ENCODE measurements around the gene INPP5A.

The INPP5A gene

GRCh38 chr10:132690401-132690800 is 152.8 kb downstream of the INPP5A start:
- Histone ChIP-seq H2AFZ (ENCODE audit: insufficient read depth, low read length, poor library complexity) (no peak overlapping the region), H3K4me2 (ENCODE audit: low read length) (no peak overlapping the region), H3K4me1 (ENCODE audit: control insufficient read depth in 1 of 2, insufficient read depth in 2 of 2, low read length in 2 of 2) (no peaks in the 10 kb centered on the region), H3K36me3 (ENCODE audit: control insufficient read depth in 1 of 2, insufficient read depth in 2 of 2, low read length in 2 of 2) (no peaks in the 10 kb centered on the region), H3K18ac (ENCODE audit: low read length) (no peak overlapping the region), H3K79me2 (ENCODE audit: control insufficient read depth, insufficient read depth, low read length, poor library complexity) (no peaks in the 10 kb centered on the region), H3K23ac (ENCODE audit: low read length) (no peak overlapping the region), H2BK120ac (ENCODE audit: insufficient read depth, low read length, poor library complexity) (no peak overlapping the region), H3K4ac (ENCODE audit: low read depth, low read length) (no peak overlapping the region), H2AK5ac (ENCODE audit: low read length) (no peak overlapping the region), H2BK5ac (ENCODE audit: low read depth, low read length, poor library complexity) (no peak overlapping the region), H4K8ac (ENCODE audit: low read depth, low read length) (no peak overlapping the region), H3K27ac (ENCODE audit: low read depth, low read length) (no peak overlapping the region), H3K27me3 (ENCODE audit: insufficient read depth, low read length) (no peaks in the 10 kb centered on the region), H3K4me3 (ENCODE audit: low read depth, low read length) (no peak overlapping the region), H3K9ac (ENCODE audit: low read length) (no peak overlapping the region), H4K12ac (ENCODE audit: low read depth, low read length) (no peak overlapping the region), H3K14ac (ENCODE audit: low read length) (no peak overlapping the region), H4K91ac (ENCODE audit: low read depth, low read length) (no peak overlapping the region), H2BK12ac (ENCODE audit: low read length) (no peak overlapping the region), H3K9me3 (ENCODE audit: insufficient read depth, low read depth, low read length) (peaks cover 8% of the 10 kb centered on the region), H3K79me1 (ENCODE audit: low read length) (no peaks in the 10 kb centered on the region)
- no CpG with 5 or more reads among the region's 7 CpGs for WGBS (ENCODE audit: extremely low coverage, insufficient coverage, insufficient read length)
- DNase-seq = no peak

- H3K4ac ChIP-seq (ENCODE audit: low read depth, low read length) = no peak overlapping the region
- H3K23ac ChIP-seq (ENCODE audit: low read length) = no peak overlapping the region
- peaks cover 8% of the 10 kb centered on the region for H3K9me3 ChIP-seq (ENCODE audit: insufficient read depth, low read depth, low read length)
- no peak overlapping the region for H3K4me3 ChIP-seq (ENCODE audit: low read depth, low read length)
- no peaks in the 10 kb centered on the region for H3K4me1 ChIP-seq (ENCODE audit: control insufficient read depth in 1 of 2, insufficient read depth in 2 of 2, low read length in 2 of 2)
- H3K9ac ChIP-seq (ENCODE audit: low read length) = no peak overlapping the region
- no peak overlapping the region for H2AFZ ChIP-seq (ENCODE audit: insufficient read depth, low read length, poor library complexity)
- no peak for DNase-seq
- no peak overlapping the region for H3K27ac ChIP-seq (ENCODE audit: low read depth, low read length)
- H3K4me2 ChIP-seq (ENCODE audit: low read length) = no peak overlapping the region
- H4K12ac ChIP-seq (ENCODE audit: low read depth, low read length) = no peak overlapping the region
- H3K79me1 ChIP-seq (ENCODE audit: low read length) = no peaks in the 10 kb centered on the region
- H3K79me2 ChIP-seq (ENCODE audit: control insufficient read depth, insufficient read depth, low read length, poor library complexity) = no peaks in the 10 kb centered on the region
- H2BK5ac ChIP-seq (ENCODE audit: low read depth, low read length, poor library complexity) = no peak overlapping the region
- H2AK5ac ChIP-seq (ENCODE audit: low read length) = no peak overlapping the region
- H2BK120ac ChIP-seq (ENCODE audit: insufficient read depth, low read length, poor library complexity) = no peak overlapping the region
- H3K14ac ChIP-seq (ENCODE audit: low read length) = no peak overlapping the region
- H3K18ac ChIP-seq (ENCODE audit: low read length) = no peak overlapping the region
- no peak overlapping the region for H4K8ac ChIP-seq (ENCODE audit: low read depth, low read length)
- no peak overlapping the region for H2BK12ac ChIP-seq (ENCODE audit: low read length)
- H3K27me3 ChIP-seq (ENCODE audit: insufficient read depth, low read length) = no peaks in the 10 kb centered on the region
- no peaks in the 10 kb centered on the region for H3K36me3 ChIP-seq (ENCODE audit: control insufficient read depth in 1 of 2, insufficient read depth in 2 of 2, low read length in 2 of 2)
- H4K91ac ChIP-seq (ENCODE audit: low read depth, low read length) = no peak overlapping the region
- WGBS (ENCODE audit: extremely low coverage, insufficient coverage, insufficient read length) = no CpG with 5 or more reads among the region's 56 CpGs
Measured at GRCh38 chr10:132690821-132691610, 153.4 kb downstream of the INPP5A start.

GRCh38 chr10:132691711-132692153 is 154.1 kb downstream of the INPP5A start:
- no peak for DNase-seq
- Histone ChIP-seq H3K9ac (ENCODE audit: low read length) (no peak overlapping the region), H4K12ac (ENCODE audit: low read depth, low read length) (no peak overlapping the region), H2BK12ac (ENCODE audit: low read length) (no peak overlapping the region), H3K27ac (ENCODE audit: low read depth, low read length) (no peak overlapping the region), H3K9me3 (ENCODE audit: insufficient read depth, low read depth, low read length) (peaks cover 8% of the 10 kb centered on the region), H2BK120ac (ENCODE audit: insufficient read depth, low read length, poor library complexity) (no peak overlapping the region), H3K18ac (ENCODE audit: low read length) (no peak overlapping the region), H3K4ac (ENCODE audit: low read depth, low read length) (no peak overlapping the region), H2AK5ac (ENCODE audit: low read length) (no peak overlapping the region), H4K91ac (ENCODE audit: low read depth, low read length) (no peak overlapping the region), H3K4me2 (ENCODE audit: low read length) (no peak overlapping the region), H4K8ac (ENCODE audit: low read depth, low read length) (no peak overlapping the region), H3K4me3 (ENCODE audit: low read depth, low read length) (no peak overlapping the region), H3K36me3 (ENCODE audit: control insufficient read depth in 1 of 2, insufficient read depth in 2 of 2, low read length in 2 of 2) (no peaks in the 10 kb centered on the region), H3K79me2 (ENCODE audit: control insufficient read depth, insufficient read depth, low read length, poor library complexity) (no peaks in the 10 kb centered on the region), H3K23ac (ENCODE audit: low read length) (no peak overlapping the region), H3K4me1 (ENCODE audit: control insufficient read depth in 1 of 2, insufficient read depth in 2 of 2, low read length in 2 of 2) (no peaks in the 10 kb centered on the region), H3K27me3 (ENCODE audit: insufficient read depth, low read length) (no peaks in the 10 kb centered on the region), H3K14ac (ENCODE audit: low read length) (no peak overlapping the region), H3K79me1 (ENCODE audit: low read length) (no peaks in the 10 kb centered on the region), H2AFZ (ENCODE audit: insufficient read depth, low read length, poor library complexity) (no peak overlapping the region), H2BK5ac (ENCODE audit: low read depth, low read length, poor library complexity) (no peak overlapping the region)
- WGBS (ENCODE audit: extremely low coverage, insufficient coverage, insufficient read length) = no CpG with 5 or more reads among the region's 48 CpGs

GRCh38 chr10:132692311-132692710 is 154.7 kb downstream of the INPP5A start:
- H3K4me1 ChIP-seq (ENCODE audit: control insufficient read depth in 1 of 2, insufficient read depth in 2 of 2, low read length in 2 of 2) = no peaks in the 10 kb centered on the region
- no peak overlapping the region for H3K18ac ChIP-seq (ENCODE audit: low read length)
- H3K9ac ChIP-seq (ENCODE audit: low read length) = no peak overlapping the region
- H3K4me3 ChIP-seq (ENCODE audit: low read depth, low read length) = no peak overlapping the region
- no peaks in the 10 kb centered on the region for H3K79me1 ChIP-seq (ENCODE audit: low read length)
- no peak overlapping the region for H2BK120ac ChIP-seq (ENCODE audit: insufficient read depth, low read length, poor library complexity)
- no peak overlapping the region for H3K4ac ChIP-seq (ENCODE audit: low read depth, low read length)
- H3K79me2 ChIP-seq (ENCODE audit: control insufficient read depth, insufficient read depth, low read length, poor library complexity) = no peaks in the 10 kb centered on the region
- H4K91ac ChIP-seq (ENCODE audit: low read depth, low read length) = no peak overlapping the region
- no peak overlapping the region for H2AFZ ChIP-seq (ENCODE audit: insufficient read depth, low read length, poor library complexity)
- no peaks in the 10 kb centered on the region for H3K36me3 ChIP-seq (ENCODE audit: control insufficient read depth in 1 of 2, insufficient read depth in 2 of 2, low read length in 2 of 2)
- H3K9me3 ChIP-seq (ENCODE audit: insufficient read depth, low read depth, low read length) = peaks cover 8% of the 10 kb centered on the region
- H3K23ac ChIP-seq (ENCODE audit: low read length) = no peak overlapping the region
- H3K14ac ChIP-seq (ENCODE audit: low read length) = no peak overlapping the region
- DNase-seq = no peak
- no CpG with 5 or more reads among the region's 2 CpGs for WGBS (ENCODE audit: extremely low coverage, insufficient coverage, insufficient read length)
- H3K27me3 ChIP-seq (ENCODE audit: insufficient read depth, low read length) = no peaks in the 10 kb centered on the region
- no peak overlapping the region for H4K8ac ChIP-seq (ENCODE audit: low read depth, low read length)
- no peak overlapping the region for H3K4me2 ChIP-seq (ENCODE audit: low read length)
- no peak overlapping the region for H3K27ac ChIP-seq (ENCODE audit: low read depth, low read length)
- no peak overlapping the region for H4K12ac ChIP-seq (ENCODE audit: low read depth, low read length)
- no peak overlapping the region for H2BK5ac ChIP-seq (ENCODE audit: low read depth, low read length, poor library complexity)
- H2AK5ac ChIP-seq (ENCODE audit: low read length) = no peak overlapping the region
- H2BK12ac ChIP-seq (ENCODE audit: low read length) = no peak overlapping the region
